Measurements from ENCODE around the gene COX11.

The COX11 gene

GRCh38 chr17:54968988-54969332, 506 bp upstream of the COX11 start:
- H3K27me3 ChIP-seq (ENCODE audit: control insufficient read depth in 5 of 5, insufficient read depth in 4 of 5, low read length in 5 of 5): no peaks in the 10 kb centered on the region
- H3K4me1 ChIP-seq (ENCODE audit: control insufficient read depth in 5 of 5, insufficient read depth in 5 of 5, low read length in 5 of 5): peaks cover 2 to 29% (median 27%) of the 10 kb centered on the region in 5 donors
- peak overlapping the region; percentile 73 for H3K27ac ChIP-seq (ENCODE audit: low read depth, low read length)
- H3K9me3 ChIP-seq (ENCODE audit: control insufficient read depth in 5 of 5, low read length in 5 of 5): no peaks in the 10 kb centered on the region
- peak overlapping the region; percentile 86 to 99 (median 95) for H3K4me3 ChIP-seq (ENCODE audit: low read depth in 1 of 5, low read length in 5 of 5)
- H3K9ac ChIP-seq (ENCODE audit: low read length in 5 of 5): peak overlapping the region; percentile 72 to 97 (median 94)
- H3K36me3 ChIP-seq (ENCODE audit: control insufficient read depth in 5 of 5, insufficient read depth in 5 of 5, low read length in 5 of 5): peaks cover 3 to 12% (median 4%) of the 10 kb centered on the region in 5 donors

GRCh38 chr17:54967621-54968261, 713 bp downstream of the COX11 start:
- Histone ChIP-seq H3K4me3 (ENCODE audit: low read depth in 1 of 5, low read length in 5 of 5) (peak overlapping the region; percentile 86 to 99 (median 95)), H3K27me3 (ENCODE audit: control insufficient read depth in 5 of 5, insufficient read depth in 4 of 5, low read length in 5 of 5) (no peaks in the 10 kb centered on the region), H3K4me1 (ENCODE audit: control insufficient read depth in 5 of 5, insufficient read depth in 5 of 5, low read length in 5 of 5) (peaks cover 2 to 29% (median 27%) of the 10 kb centered on the region in 5 donors), H3K36me3 (ENCODE audit: control insufficient read depth in 5 of 5, insufficient read depth in 5 of 5, low read length in 5 of 5) (peaks cover 3 to 24% (median 15%) of the 10 kb centered on the region in 5 donors), H3K27ac (ENCODE audit: low read depth, low read length) (peak overlapping the region; percentile 73), H3K9ac (ENCODE audit: low read length in 5 of 5) (peak overlapping the region; percentile 66 to 97 (median 83)), H3K9me3 (ENCODE audit: control insufficient read depth in 5 of 5, low read length in 5 of 5) (no peaks in the 10 kb centered on the region)

DNA sequence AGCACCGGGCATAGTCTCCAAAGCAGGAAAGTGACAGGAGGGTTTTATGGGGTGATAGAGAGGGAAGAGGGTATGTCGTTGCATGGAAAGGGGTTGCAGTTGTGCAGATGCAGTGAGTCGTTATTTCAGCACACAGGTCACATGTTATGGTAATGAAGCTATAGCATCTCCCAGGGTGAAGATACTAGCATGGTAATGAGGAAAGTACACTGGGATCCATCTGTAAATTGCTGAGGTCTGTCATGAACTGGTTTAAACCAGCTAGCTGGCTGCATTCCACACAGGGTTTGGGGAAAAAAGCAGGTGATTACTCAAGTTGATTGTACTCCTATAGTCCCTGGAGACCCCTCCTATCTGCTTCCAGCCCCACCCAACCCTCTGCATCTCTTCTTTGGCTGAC, 11.7 kb downstream of the COX11 start:
- Histone ChIP-seq H3K27ac (ENCODE audit: low read depth, low read length) (no peak overlapping the region), H3K9ac (ENCODE audit: low read length in 5 of 5) (no peak overlapping the region), H3K36me3 (ENCODE audit: control insufficient read depth in 5 of 5, insufficient read depth in 5 of 5, low read length in 5 of 5) (peaks cover 33 to 51% (median 41%) of the 10 kb centered on the region in 5 donors)

DNA sequence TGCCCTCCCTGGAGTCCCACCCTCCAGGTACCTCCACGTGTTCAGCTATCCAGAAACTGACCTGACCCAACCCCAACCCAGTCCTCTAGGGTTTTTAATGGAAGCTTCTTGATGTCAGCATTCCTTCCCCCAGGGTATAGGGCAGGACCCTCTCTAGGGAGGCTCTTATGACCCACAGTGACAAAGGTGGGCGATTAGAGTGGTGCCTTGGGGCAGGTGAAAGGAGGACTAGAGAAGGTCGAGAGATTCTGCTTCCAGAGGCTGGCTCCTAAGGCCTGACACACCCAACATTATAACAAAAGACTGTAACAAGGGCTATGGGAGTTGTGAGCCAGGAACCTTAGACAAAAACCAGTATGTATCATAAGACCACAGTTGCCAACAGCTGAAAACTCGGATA, 17.2 kb downstream of the COX11 start:
- Histone ChIP-seq H3K4me3 (ENCODE audit: low read depth in 1 of 5, low read length in 5 of 5) (no peak overlapping the region), H3K36me3 (ENCODE audit: control insufficient read depth in 5 of 5, insufficient read depth in 5 of 5, low read length in 5 of 5) (peaks cover 9 to 14% (median 12%) of the 10 kb centered on the region in 5 donors), H3K27ac (ENCODE audit: low read depth, low read length) (no peak overlapping the region), H3K9me3 (ENCODE audit: control insufficient read depth in 5 of 5, low read length in 5 of 5) (no peaks in the 10 kb centered on the region), H3K4me1 (ENCODE audit: control insufficient read depth in 5 of 5, insufficient read depth in 5 of 5, low read length in 5 of 5) (no peaks in the 10 kb centered on the region), H3K27me3 (ENCODE audit: control insufficient read depth in 5 of 5, insufficient read depth in 4 of 5, low read length in 5 of 5) (no peaks in the 10 kb centered on the region), H3K9ac (ENCODE audit: low read length in 5 of 5) (no peak overlapping the region)

More for the DNA sequence above, 11.7 kb downstream of the COX11 start:
- no peaks in the 10 kb centered on the region for H3K4me1 ChIP-seq (ENCODE audit: control insufficient read depth in 5 of 5, insufficient read depth in 5 of 5, low read length in 5 of 5)
- H3K27me3 ChIP-seq (ENCODE audit: control insufficient read depth in 5 of 5, insufficient read depth in 4 of 5, low read length in 5 of 5): no peaks in the 10 kb centered on the region
- H3K9me3 ChIP-seq (ENCODE audit: control insufficient read depth in 5 of 5, low read length in 5 of 5): no peaks in the 10 kb centered on the region
- no peak overlapping the region for H3K4me3 ChIP-seq (ENCODE audit: low read depth in 1 of 5, low read length in 5 of 5)

- Histone ChIP-seq H3K4me3 (ENCODE audit: low read depth in 1 of 5, low read length in 5 of 5) (no peak overlapping the region), H3K9me3 (ENCODE audit: control insufficient read depth in 5 of 5, low read length in 5 of 5) (no peaks in the 10 kb centered on the region), H3K4me1 (ENCODE audit: control insufficient read depth in 5 of 5, insufficient read depth in 5 of 5, low read length in 5 of 5) (no peaks in the 10 kb centered on the region), H3K27me3 (ENCODE audit: control insufficient read depth in 5 of 5, insufficient read depth in 4 of 5, low read length in 5 of 5) (no peaks in the 10 kb centered on the region), H3K27ac (ENCODE audit: low read depth, low read length) (no peak overlapping the region), H3K36me3 (ENCODE audit: control insufficient read depth in 5 of 5, insufficient read depth in 5 of 5, low read length in 5 of 5) (peaks cover 7 to 14% (median 10%) of the 10 kb centered on the region in 5 donors), H3K9ac (ENCODE audit: low read length in 5 of 5) (no peak overlapping the region)
Measured at GRCh38 chr17:54950116-54950515, 18.3 kb downstream of the COX11 start.

DNA sequence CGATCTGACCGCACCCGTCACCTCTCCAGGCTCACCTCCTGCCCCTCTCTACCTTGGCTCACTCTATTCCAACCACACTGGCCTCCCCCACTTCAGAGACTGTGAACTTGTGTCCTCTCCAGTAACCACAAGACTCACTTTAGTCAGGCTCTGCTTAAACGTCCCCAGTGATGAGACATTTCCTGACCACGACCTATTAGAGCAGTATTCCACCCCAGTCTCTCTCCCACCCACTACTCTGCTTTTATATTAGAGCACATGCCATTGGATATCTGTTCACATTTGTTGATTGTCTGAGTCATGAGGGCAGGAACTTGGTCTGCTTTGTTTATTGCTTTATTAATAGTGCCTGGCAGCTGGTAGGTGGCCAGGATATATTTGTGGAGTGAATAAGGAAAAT, 20.1 kb downstream of the COX11 start:
- Histone ChIP-seq H3K4me1 (ENCODE audit: control insufficient read depth in 5 of 5, insufficient read depth in 5 of 5, low read length in 5 of 5) (no peaks in the 10 kb centered on the region), H3K36me3 (ENCODE audit: control insufficient read depth in 5 of 5, insufficient read depth in 5 of 5, low read length in 5 of 5) (peaks cover 0 to 13% (median 2%) of the 10 kb centered on the region in 5 donors), H3K9ac (ENCODE audit: low read length in 5 of 5) (no peak overlapping the region)

DNA sequence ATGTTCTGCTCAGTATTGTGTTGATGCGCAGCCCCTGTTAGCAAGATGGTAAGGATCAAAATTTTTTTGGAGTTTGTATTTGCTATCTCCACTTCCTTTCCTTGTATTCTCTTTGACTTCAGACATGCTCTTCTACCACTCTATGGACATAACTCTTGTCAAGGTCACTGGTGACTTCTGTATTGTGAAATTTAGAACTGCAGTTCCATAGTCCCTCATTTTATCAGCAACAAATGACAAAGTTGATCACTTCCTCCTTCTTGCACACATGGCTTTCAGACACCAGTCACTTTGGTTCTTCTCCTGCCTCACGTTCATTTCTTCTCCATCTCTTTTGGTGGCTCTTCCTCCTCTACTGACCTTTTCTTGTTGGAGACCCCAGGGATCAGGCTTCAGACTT, 21.1 kb downstream of the COX11 start:
- Histone ChIP-seq H3K36me3 (ENCODE audit: control insufficient read depth in 5 of 5, insufficient read depth in 5 of 5, low read length in 5 of 5) (peaks cover 0 to 9% (median 2%) of the 10 kb centered on the region in 5 donors), H3K4me3 (ENCODE audit: low read depth in 1 of 5, low read length in 5 of 5) (no peak overlapping the region), H3K4me1 (ENCODE audit: control insufficient read depth in 5 of 5, insufficient read depth in 5 of 5, low read length in 5 of 5) (no peaks in the 10 kb centered on the region), H3K9me3 (ENCODE audit: control insufficient read depth in 5 of 5, low read length in 5 of 5) (no peaks in the 10 kb centered on the region), H3K9ac (ENCODE audit: low read length in 5 of 5) (no peak overlapping the region), H3K27me3 (ENCODE audit: control insufficient read depth in 5 of 5, insufficient read depth in 4 of 5, low read length in 5 of 5) (no peaks in the 10 kb centered on the region), H3K27ac (ENCODE audit: low read depth, low read length) (no peak overlapping the region)

More for the DNA sequence above, 20.1 kb downstream of the COX11 start:
- H3K4me3 ChIP-seq (ENCODE audit: low read depth in 1 of 5, low read length in 5 of 5): no peak overlapping the region
- no peak overlapping the region for H3K27ac ChIP-seq (ENCODE audit: low read depth, low read length)
- H3K9me3 ChIP-seq (ENCODE audit: control insufficient read depth in 5 of 5, low read length in 5 of 5): no peaks in the 10 kb centered on the region
- H3K27me3 ChIP-seq (ENCODE audit: control insufficient read depth in 5 of 5, insufficient read depth in 4 of 5, low read length in 5 of 5): no peaks in the 10 kb centered on the region

- Histone ChIP-seq H3K9ac (ENCODE audit: low read length in 5 of 5) (no peak overlapping the region), H3K4me1 (ENCODE audit: control insufficient read depth in 5 of 5, insufficient read depth in 5 of 5, low read length in 5 of 5) (no peaks in the 10 kb centered on the region), H3K27me3 (ENCODE audit: control insufficient read depth in 5 of 5, insufficient read depth in 4 of 5, low read length in 5 of 5) (no peaks in the 10 kb centered on the region), H3K27ac (ENCODE audit: low read depth, low read length) (no peak overlapping the region), H3K36me3 (ENCODE audit: control insufficient read depth in 5 of 5, insufficient read depth in 5 of 5, low read length in 5 of 5) (peaks cover 0 to 9% (median 0%) of the 10 kb centered on the region in 5 donors), H3K4me3 (ENCODE audit: low read depth in 1 of 5, low read length in 5 of 5) (no peak overlapping the region), H3K9me3 (ENCODE audit: control insufficient read depth in 5 of 5, low read length in 5 of 5) (no peaks in the 10 kb centered on the region)
Measured at GRCh38 chr17:54945671-54946070, 22.8 kb downstream of the COX11 start.

- H3K4me1 ChIP-seq (ENCODE audit: control insufficient read depth in 5 of 5, insufficient read depth in 5 of 5, low read length in 5 of 5): peaks cover 0 to 2% (median 0%) of the 10 kb centered on the region in 5 donors
- H3K9me3 ChIP-seq (ENCODE audit: control insufficient read depth in 5 of 5, low read length in 5 of 5): no peaks in the 10 kb centered on the region
- no peak overlapping the region for H3K9ac ChIP-seq (ENCODE audit: low read length in 5 of 5)
Measured at GRCh38 chr17:54945231-54945630, 23.2 kb downstream of the COX11 start.

DNA sequence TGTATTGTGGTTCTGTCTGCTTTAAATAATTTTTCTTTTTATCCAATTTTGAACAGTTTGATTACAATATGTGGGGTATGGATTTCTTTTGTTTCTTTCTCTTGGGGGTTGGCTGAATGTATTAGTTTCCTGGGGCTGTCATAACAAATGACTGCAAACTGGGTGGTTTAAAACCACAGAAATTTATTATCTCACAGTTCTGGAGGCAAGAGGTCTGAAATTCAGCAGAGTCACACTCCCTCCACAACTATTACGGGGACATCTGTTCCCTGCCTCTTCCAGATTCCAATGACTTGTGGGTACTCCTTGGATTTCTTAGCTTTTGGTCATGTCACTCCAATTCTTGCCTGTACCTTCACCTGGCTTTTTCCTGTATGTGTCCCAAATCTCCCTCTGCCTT, 23.7 kb downstream of the COX11 start:
- Histone ChIP-seq H3K4me1 (ENCODE audit: control insufficient read depth in 5 of 5, insufficient read depth in 5 of 5, low read length in 5 of 5) (peaks cover 0 to 5% (median 0%) of the 10 kb centered on the region in 5 donors), H3K4me3 (ENCODE audit: low read depth in 1 of 5, low read length in 5 of 5) (no peak overlapping the region), H3K9me3 (ENCODE audit: control insufficient read depth in 5 of 5, low read length in 5 of 5) (no peaks in the 10 kb centered on the region), H3K27ac (ENCODE audit: low read depth, low read length) (no peak overlapping the region), H3K9ac (ENCODE audit: low read length in 5 of 5) (no peak overlapping the region), H3K36me3 (ENCODE audit: control insufficient read depth in 5 of 5, insufficient read depth in 5 of 5, low read length in 5 of 5) (peaks cover 0 to 6% (median 0%) of the 10 kb centered on the region in 5 donors), H3K27me3 (ENCODE audit: control insufficient read depth in 5 of 5, insufficient read depth in 4 of 5, low read length in 5 of 5) (no peaks in the 10 kb centered on the region)

More at GRCh38 chr17:54945231-54945630, 23.2 kb downstream of the COX11 start:
- peaks cover 0 to 9% (median 0%) of the 10 kb centered on the region in 5 donors for H3K36me3 ChIP-seq (ENCODE audit: control insufficient read depth in 5 of 5, insufficient read depth in 5 of 5, low read length in 5 of 5)
- H3K27me3 ChIP-seq (ENCODE audit: control insufficient read depth in 5 of 5, insufficient read depth in 4 of 5, low read length in 5 of 5): no peaks in the 10 kb centered on the region
- no peak overlapping the region for H3K4me3 ChIP-seq (ENCODE audit: low read depth in 1 of 5, low read length in 5 of 5)
- H3K27ac ChIP-seq (ENCODE audit: low read depth, low read length): no peak overlapping the region
